ENCODE measurements around the gene POU6F2.

Gene POU6F2

DNA sequence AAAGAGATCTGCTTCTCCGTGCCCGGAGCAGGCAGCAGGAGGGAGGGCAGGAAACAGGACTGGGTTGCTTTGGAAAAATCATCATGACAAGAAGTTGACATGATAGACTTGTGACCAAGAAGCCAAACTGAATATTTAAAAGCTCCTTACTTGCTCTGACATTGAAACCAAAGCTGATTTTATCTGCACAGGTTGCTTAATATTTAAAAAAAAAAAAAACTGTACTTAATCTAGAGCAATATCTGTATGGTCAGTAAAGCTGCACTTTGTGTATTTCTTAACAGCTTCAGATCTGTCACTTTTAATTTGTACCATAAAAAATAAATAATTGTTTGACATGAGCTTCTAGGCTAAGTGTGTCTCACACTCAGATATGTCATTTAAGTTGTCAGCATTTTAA lies 490.6 kb downstream of the POU6F2 start:
- no peak overlapping the region for H3K27ac ChIP-seq
- TF ChIP-seq, protein P1, sequence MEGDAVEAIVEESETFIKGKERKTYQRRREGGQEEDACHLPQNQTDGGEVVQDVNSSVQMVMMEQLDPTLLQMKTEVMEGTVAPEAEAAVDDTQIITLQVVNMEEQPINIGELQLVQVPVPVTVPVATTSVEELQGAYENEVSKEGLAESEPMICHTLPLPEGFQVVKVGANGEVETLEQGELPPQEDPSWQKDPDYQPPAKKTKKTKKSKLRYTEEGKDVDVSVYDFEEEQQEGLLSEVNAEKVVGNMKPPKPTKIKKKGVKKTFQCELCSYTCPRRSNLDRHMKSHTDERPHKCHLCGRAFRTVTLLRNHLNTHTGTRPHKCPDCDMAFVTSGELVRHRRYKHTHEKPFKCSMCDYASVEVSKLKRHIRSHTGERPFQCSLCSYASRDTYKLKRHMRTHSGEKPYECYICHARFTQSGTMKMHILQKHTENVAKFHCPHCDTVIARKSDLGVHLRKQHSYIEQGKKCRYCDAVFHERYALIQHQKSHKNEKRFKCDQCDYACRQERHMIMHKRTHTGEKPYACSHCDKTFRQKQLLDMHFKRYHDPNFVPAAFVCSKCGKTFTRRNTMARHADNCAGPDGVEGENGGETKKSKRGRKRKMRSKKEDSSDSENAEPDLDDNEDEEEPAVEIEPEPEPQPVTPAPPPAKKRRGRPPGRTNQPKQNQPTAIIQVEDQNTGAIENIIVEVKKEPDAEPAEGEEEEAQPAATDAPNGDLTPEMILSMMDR (conservative IDR thresholded peaks at IDR 0.05), result no peak

DNA sequence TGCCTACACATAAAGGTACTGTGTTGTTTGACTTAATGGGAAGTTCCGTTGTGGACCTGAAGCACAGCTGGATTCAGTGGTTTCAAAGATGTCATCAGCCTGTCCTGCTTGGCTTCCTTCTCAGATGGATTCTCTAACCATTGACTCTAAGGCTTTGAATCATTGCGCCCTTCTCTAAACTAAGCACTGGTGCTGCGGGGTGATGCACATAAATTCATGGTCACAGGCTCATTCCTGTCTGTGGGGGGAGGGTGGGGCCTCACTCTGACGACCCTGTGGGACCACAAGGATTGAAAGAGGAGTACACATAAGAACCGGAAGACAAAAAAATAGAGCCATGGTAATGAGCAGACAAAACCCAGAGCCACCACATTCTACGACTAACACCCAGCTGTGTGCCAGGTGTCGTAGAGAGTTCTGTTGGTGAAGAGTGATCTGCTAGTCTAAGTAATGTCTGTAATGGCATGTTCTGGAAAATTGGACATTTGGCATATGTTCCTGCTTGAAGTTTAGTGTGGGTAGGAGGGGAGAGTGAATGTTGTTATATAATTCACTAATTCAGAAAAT lies 491.2 kb downstream of the POU6F2 start:
- TF ChIP-seq, protein P1 (conservative IDR thresholded peaks at IDR 0.05), result no peak

DNA sequence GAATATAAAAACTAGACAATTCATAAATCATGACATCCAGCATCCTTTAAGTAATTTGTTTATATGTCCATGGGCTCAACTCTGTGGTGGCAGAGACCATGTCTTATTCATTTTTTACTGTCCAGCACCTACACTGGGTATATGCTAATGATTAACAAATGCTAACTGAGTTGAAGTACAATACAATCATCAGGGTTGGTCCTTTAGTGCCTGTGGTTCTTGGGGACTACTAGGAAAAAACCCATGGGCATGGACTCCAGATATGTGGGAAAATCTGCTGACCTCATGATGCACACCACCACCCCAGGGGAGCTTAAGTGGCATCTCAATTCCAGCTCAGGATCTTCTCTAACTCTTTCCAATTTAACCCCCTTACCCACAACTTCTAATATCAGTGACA lies 503.2 kb downstream of the POU6F2 start:
- no peak overlapping the region for H3K27ac ChIP-seq
- TF ChIP-seq, protein P1 (conservative IDR thresholded peaks at IDR 0.05), result no peak

More for the DNA sequence above, 491.2 kb downstream of the POU6F2 start:
- H3K27ac ChIP-seq, result no peak overlapping the region

DNA sequence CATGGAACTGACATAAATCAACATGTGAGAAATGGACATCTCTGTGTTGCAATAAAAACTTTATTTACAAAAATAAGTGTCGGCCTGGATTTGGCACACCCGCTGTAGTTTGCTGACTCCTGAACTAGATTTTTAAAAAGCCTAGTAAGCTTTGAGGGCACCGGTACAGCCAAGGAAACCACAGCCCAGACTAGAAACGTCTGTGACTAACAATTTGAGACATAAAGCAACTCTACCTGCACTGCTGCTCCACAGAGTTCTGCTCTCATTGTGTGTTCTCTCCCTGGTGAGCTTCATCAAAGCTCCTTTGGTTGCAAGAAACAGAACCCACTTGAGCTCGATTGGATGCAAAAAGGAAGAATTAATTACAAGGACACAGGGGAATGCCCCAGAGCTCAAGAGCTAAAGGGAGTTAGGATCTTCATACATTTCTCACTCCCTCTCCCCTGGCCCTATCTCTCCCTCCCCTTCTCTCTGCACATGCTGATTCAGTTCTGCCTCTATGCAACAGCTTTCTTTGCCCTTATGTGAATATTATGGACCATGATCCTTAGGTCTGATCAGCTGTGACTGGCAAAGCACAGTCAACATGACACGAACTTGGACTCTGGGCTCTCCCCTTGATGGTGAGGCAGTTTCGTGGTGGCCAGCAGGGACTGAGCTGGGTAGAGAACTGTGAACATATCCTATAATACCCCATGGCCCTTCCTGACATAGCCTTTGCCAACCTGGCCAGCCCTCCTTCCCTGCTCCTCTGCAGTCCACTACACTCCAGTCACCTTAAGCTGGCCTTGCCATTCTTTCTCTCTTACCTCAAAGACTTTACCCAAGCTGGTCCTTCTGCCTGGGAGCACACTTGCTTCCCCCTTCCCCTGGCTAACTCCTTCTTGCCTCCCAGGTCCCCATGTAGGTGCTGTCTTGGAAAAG lies 511.0 kb downstream of the POU6F2 start:
- no peak overlapping the region for H3K27ac ChIP-seq
- TF ChIP-seq, protein P1 (conservative IDR thresholded peaks at IDR 0.05), result no peak

DNA sequence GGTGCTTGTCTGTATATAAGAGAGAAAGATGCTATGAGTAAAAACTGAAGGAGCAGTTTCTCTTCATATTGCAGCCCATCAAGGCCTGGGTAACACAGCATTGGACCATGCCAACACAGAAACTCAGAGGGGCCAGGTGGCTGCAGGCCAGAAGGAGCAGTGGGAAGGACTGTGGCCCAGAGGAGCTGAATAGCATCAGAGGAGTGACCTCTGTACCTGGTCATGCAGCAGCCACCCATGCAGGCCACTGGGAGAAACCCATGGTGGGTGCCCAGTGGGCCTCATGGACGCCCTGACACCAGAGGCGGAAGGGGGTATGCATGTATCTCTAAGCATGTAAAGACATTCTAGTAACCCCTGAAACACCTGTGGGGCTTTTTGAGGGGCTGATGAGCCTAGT lies 512.6 kb downstream of the POU6F2 start:
- TF ChIP-seq, protein P1 (conservative IDR thresholded peaks at IDR 0.05), result no peak
- H3K27ac ChIP-seq, result no peak overlapping the region

DNA sequence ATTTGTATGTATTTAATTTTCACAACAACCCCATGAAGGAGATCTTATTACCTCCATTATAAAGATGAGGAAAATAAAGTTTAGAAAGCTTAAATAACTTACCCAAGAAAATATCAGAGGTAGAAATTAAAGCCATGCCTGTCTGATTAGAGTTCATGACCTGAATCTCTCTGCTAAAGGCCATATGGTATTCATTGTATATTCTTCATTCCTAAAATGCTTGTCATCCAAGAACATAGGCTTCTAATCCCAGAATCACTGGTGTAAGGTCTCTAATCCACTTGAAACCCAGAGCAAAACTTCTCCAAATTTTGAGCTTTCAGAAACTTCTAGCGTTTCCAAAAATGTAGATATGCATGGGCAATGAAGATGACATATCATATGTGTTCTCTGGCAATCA lies 516.2 kb downstream of the POU6F2 start:
- H3K27ac ChIP-seq, result no peak overlapping the region
- TF ChIP-seq, protein P1 (conservative IDR thresholded peaks at IDR 0.05), result no peak

DNA sequence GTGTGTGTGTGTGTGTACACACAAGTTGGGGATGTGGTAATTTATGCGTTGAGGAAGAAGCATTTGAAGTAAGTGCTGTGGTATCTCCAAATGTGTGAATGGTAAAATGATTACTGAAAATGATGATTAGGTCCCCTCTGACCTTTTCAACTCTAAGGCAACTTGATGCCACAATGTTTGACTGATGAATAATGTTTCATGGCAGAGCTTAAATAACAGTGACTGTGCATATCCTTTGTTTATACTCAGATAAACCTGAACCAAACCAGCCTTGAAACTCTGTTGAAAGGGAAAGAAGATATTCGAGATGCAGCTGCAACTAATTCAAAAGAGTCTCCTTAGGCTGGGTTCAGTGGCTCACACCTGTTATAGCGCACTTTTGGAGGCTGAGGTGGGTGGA lies 523.6 kb downstream of the POU6F2 start:
- TF ChIP-seq, protein P1 (conservative IDR thresholded peaks at IDR 0.05), result no peak
- no peak overlapping the region for H3K27ac ChIP-seq

All from VCaP (cell line).